Non-pigmented ciliary epithelial cell (primary cell): ENCODE measurements around the gene RBMS1.

Experiments
- DNase-seq: peaks from one replicate; pipeline ENCODE4 v3.0.0-alpha.2; 2010; ENCODE audit warnings: low read depth

RBMS1 gene

DNA sequence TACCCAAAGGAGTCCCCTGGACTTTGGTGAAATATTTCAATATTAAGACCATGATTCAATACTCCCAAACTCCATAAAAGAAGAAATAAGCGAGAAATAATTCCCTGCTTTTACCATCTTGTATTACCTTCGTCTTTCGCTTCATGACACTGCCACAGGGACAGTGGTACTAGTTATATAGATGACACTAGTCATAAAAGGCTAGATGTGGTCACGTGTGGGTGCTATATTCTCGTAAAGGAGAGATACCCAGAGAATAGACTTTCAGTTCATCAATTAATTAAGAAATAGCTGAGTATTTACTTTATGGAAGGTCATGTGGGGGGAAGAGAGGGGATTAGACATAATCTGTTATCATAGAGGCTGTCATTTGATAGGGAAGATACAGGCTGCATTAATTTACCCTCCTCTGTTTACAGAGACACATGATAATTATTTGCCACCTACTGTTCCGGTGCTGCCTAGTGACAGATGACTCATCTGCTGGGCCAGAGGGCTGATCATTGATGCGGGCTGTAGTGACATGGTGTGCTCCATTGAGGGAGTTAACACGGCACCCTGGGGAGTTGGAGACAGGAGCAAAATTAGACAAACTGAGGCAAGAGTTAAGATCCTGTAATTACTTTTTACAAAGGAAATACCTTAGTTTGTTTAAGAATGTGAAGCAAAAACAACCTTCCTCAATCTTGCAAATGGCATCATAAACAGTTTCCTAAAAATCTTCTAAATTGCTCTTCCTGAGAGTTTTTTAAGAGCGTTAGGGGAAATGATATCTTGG is 215.3 kb downstream of the RBMS1 start:
- no peak for DNase-seq

GRCh38 chr2:160277151-160277550 is 216.5 kb downstream of the RBMS1 start:
- no peak for DNase-seq

DNA sequence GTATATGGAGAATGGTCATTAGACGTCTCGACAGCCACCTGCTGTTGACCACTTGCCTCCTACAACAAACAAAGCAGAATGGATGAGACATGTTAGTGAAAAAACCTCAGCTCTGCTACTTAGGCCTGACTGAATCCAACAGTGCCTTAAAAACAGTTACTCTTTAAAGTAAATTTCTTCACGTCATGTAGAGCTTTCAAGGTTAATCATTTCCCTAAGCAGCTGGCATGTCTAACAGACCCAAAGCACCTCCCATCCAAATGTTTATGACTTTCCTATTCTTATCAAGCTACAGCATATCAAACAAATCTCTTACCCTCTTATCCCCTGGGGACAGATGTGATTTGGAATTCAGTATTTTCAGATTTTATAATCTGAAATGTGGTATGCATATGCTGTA is 218.0 kb downstream of the RBMS1 start:
- no peak for DNase-seq

DNA sequence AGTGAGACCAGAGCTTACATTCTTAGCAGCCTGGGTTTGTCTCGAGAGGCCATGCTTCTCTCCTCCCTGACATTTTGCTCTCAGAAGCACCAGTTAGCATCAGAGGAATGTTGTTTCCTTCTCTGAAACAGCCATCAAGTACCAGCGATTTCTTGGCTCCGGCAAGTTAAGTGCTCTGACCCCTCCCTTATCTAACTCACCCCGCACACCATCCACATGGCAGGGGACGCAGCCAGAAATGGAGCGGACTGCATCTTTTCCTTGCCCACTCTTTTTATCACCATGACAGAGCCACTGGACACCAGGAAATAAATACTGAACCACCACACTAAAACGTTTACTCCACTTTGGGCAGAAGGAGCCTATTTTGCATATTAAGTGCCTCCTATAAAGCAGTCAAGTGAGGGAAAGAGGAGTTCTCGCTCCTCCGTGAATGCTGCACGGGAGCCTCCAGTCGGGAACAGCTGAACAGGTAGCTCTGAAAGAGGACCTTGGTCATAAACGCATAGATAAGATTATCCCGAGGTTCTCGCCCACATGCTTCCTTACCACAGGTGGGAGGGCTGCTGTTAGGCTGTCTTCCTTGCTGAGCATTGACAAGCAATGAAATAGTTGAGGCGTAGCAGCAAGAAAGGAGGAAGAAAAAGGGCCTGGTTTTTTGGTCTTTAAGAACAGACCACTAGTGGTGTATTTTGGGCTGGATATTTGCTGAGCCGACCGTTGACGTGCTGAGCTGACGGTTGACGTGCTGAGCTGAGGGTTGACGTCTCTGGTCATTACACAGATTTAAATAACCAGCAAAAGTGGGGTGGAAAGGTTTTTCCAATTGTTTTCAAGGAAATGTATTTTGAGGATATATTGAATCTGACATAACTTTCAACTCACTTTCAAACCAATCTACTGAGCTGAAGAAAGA is 222.2 kb downstream of the RBMS1 start:
- DNase-seq, result no peak

GRCh38 chr2:160270571-160271113 is 223.0 kb downstream of the RBMS1 start:
- DNase-seq, result no peak

GRCh38 chr2:160269803-160270570 is 223.6 kb downstream of the RBMS1 start:
- peak; percentile 69 for DNase-seq

- no peak for DNase-seq
Observed at GRCh38 chr2:160269365-160269764, 224.2 kb downstream of the RBMS1 start.

DNA sequence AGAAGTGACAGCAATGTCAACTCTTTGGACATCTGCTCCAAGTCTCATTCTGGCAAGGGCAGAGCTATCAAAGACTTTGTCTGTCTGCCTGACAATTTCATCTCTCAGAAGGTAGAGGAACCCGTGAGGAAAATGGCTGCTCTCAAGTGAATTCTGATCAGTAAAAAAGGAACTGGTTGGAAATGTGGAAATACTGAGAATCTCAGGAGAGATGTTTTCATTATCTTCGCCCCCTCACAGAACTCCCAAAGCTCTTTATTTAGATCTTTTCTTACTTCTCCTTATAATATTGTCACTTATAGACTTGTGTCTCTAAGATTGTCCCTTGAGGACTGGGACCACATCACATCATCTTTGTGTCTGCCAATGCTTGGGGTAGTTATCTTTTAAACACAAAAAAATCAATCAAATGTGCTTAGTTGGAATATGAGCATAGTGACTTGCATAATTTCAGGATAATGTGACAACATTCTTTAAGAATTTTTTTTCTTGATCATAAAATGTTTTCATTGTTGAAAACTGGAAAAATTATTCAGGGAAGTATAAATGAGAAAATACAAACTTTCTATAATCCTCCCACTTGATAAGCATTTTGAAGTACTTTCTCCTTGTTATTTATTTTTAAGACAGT is 225.3 kb downstream of the RBMS1 start:
- DNase-seq, result no peak

DNA sequence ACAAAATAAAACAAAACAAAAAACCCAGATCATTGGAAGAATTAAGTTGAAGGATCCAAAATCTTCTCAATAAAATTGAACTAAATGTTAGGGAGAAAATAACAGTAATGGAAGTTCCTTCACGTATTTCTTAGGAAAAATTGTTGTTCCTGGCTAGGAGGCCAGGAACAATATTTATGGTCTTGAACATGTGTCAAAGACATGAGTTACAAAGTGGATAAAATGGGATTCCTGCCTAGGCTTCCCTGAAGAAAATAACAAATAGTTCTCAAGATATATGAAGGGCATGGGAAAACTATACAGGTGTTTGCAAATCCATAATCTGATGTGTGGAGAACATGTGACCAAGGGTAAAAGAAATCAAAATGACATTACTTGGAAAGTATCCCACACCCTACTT is 225.9 kb downstream of the RBMS1 start:
- DNase-seq, result no peak

DNA sequence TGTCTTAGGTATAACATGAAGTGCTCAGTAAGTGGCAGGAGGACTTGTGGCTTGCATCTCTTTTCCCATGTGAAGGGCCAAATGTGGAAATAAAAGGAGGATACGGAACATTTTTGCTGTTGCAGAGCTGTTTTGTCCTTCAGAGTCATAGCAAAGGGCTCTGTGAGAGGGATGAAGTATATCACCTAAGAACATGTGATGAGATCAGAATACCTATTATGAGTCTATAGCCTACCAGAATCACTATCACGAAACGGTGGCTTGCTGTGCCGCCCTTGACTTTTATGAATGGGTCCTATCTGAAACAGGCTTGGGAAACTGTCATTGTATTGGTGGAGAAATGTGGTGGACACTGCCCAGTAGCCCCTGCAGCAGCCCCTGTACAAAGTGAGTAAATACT is 226.6 kb downstream of the RBMS1 start:
- no peak for DNase-seq

DNA sequence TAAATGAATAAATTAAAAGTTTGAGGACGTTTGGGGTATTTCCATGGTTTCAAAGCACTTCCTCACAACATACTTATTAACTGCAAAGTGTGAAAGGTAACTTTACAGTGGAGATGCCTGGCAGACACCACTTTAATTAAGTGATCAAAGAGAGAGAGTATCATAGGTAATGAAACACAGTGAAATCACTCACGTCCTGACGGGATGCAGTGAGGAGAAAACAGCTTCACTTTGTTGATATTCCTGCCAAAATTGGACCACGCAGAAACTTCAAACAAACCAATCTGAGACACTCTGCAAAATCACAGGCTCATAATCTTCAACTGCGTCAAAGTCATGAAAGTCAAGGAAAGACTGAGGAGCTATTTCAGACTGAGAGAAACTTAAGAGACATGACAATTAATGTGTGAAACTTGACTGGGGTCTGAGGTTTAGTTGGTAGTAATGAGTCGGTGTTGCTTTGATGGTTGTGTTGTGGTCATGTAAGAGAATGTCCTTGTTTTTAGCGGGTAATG is 227.5 kb downstream of the RBMS1 start:
- no peak for DNase-seq

DNA sequence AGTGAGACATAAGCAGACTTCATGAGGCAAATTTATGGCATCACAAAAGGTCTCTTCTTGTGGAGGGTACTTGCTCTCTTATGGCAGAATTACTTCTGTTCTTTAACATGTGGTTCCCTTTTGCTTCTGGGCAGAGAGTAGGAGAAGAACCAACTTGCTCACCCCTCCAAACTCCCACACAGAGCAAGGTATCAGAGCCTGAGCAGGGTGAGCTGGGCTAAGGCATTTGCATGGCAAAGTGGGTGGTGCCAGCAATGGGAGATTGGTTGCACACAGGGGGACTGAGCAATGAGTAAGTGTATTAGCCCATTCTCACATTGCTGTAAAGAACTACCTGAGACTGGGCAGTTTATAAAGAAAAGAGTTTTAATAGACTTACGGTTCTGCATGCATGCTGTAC is 229.3 kb downstream of the RBMS1 start:
- DNase-seq, result no peak

- DNase-seq, result no peak
Observed at GRCh38 chr2:160261732-160262131, 231.9 kb downstream of the RBMS1 start.

- DNase-seq, result no peak
Observed at GRCh38 chr2:160258492-160258805, 235.2 kb downstream of the RBMS1 start.

- DNase-seq, result no peak
Observed at GRCh38 chr2:160257743-160258491, 235.7 kb downstream of the RBMS1 start.

DNA sequence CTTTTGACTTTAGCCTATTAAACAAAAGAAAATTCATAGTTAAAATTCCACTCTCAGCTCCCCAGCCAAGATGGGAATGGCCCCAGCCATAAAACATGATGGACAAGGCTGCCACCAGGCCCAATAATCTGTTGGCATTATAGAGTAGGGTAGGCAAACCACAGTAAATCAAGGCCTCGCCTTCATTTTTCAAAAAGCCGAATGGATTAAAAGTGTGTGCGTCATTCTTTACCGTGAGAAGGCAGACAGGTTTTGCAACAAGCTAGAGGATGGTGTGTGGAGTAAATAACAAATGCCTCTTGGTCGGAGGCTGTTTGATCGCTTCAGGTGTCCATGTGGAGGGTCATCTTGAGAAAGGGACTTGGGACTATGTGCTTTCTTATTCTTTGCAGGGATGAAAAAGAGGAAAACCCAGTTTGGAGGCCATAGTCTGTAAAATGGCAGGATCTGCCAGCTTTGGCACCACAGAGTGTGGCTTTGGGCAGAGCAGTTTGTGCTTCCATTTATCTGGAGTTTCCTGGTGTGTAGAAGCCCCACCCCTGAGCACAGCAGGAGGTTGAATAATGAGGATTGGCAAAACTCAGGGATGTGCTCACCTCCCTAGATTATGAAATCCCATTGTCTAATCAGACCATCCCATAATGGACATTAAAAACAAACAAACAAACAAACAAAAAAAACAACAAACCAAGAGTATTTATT is 236.4 kb downstream of the RBMS1 start:
- DNase-seq, result no peak

GRCh38 chr2:160256507-160256906 is 237.1 kb downstream of the RBMS1 start:
- DNase-seq, result no peak

DNA sequence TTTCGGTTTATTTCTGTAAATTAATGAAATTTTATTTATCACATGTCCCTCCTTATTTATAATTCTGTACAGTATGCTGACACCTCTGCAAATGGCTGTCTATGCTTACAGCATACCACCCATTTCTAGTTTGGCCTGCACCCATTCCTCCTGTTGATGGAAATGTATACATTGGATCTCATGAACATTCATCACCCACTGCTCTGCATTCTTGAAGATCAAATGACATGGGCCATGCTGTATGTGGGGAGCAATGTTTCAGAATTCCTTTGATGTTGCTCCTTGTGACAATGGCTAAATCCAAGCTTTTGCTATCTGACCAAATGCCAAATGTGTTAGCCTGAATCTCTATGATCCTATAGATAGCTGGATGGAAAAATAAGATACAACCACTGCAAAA is 238.2 kb downstream of the RBMS1 start:
- DNase-seq, result no peak

GRCh38 chr2:160254189-160254762 is 239.3 kb downstream of the RBMS1 start:
- DNase-seq, result no peak
